Measurements from ENCODE around the gene KCNQ4. TPM values are rescaled to one million over a fixed set of nuclear protein-coding genes. Genes with fewer than 3 reads are reported as not detected.
A peak's percentile ranks its signal among the peaks of the same experiment; 100 is the strongest.

The KCNQ4 gene
- polyA plus RNA-seq, 3 donors: 0.13 TPM; not detected in 2

GRCh38 chr1:40774266-40774998 is 9.2 kb upstream of the KCNQ4 start:
- peak; percentile 15 to 38 (median 26) for DNase-seq
- H2AFZ ChIP-seq (ENCODE audit: insufficient read depth, low read depth, low read length, poor library complexity, severe bottlenecking): no peak overlapping the region
- no peak overlapping the region for H3K4me3 ChIP-seq (replicated peaks in 1 of 3; ENCODE audit: low read depth in 2 of 3, low read length in 3 of 3)
- H3K27ac ChIP-seq (ENCODE audit: low read depth in 1 of 2, low read length in 2 of 2): no peak overlapping the region
- Mint-ChIP-seq H3K27ac (no peak overlapping the region), H3K4me1 (no peaks in the 10 kb centered on the region), H3K9me3 (peaks cover 0 to 11% (median 6%) of the 10 kb centered on the region in 7 donors), H3K36me3 (peaks cover 74 to 78% of the 10 kb centered on the region in 2 donors), H3K4me3 (no peak overlapping the region), H3K27me3 (ENCODE audit: low read depth in 3 of 3) (peaks cover 0 to 2% (median 0%) of the 10 kb centered on the region in 3 donors)
- H3K4me1 ChIP-seq (ENCODE audit: control insufficient read depth in 1 of 2, insufficient read depth in 2 of 2, low read length in 2 of 2): no peaks in the 10 kb centered on the region
- no peak overlapping the region for H3K9ac ChIP-seq (ENCODE audit: insufficient read depth, low read length, poor library complexity, severe bottlenecking)
- no peak overlapping the region for H3K4me2 ChIP-seq (replicated peaks; ENCODE audit: extremely low read depth, low read length, poor library complexity, severe bottlenecking)
- H3K9me3 ChIP-seq (replicated peaks in 1 of 2; ENCODE audit: control insufficient read depth in 1 of 2, insufficient read depth in 1 of 2, low read length in 2 of 2): peaks cover 0 to 5% of the 10 kb centered on the region in 2 donors
- H3K27me3 ChIP-seq (ENCODE audit: control insufficient read depth in 2 of 2, insufficient read depth in 2 of 2, low read length in 2 of 2): no peaks in the 10 kb centered on the region
- TF ChIP-seq CTCF (IDR thresholded peaks at IDR 0.05): peak; percentile 82
- peaks cover 36 to 70% of the 10 kb centered on the region in 2 donors for H3K36me3 ChIP-seq (replicated peaks in 1 of 2; ENCODE audit: control insufficient read depth in 1 of 2, insufficient read depth in 2 of 2, low read length in 2 of 2)
- no peaks in the 10 kb centered on the region for H3K79me2 ChIP-seq (ENCODE audit: insufficient read depth, low read length)
- intact Hi-C loops (cut with micrococcal nuclease): loop anchor here in 1 of 2 donors (10.0 kb wide), 1 partner anchor 180 kb away; no protein-coding TSS in a partner anchor
- WGBS (ENCODE audit: insufficient coverage): 14% methylated on average over 1 of the region's 3 CpGs
- peaks cover 11% of the 10 kb centered on the region for H4K20me1 ChIP-seq (ENCODE audit: insufficient read depth, low read length)

GRCh38 chr1:40776236-40777072 is 7.1 kb upstream of the KCNQ4 start:
- no peaks in the 10 kb centered on the region for H3K79me2 ChIP-seq (ENCODE audit: insufficient read depth, low read length)
- H3K27me3 Mint-ChIP-seq (ENCODE audit: low read depth in 3 of 3): peaks cover 6 to 8% (median 8%) of the 10 kb centered on the region in 3 donors
- H3K4me3 ChIP-seq (replicated peaks in 1 of 3; ENCODE audit: low read depth in 2 of 3, low read length in 3 of 3): no peak overlapping the region
- no peak overlapping the region for H3K4me3 Mint-ChIP-seq
- DNase-seq: no peak
- TF ChIP-seq CTCF (IDR thresholded peaks at IDR 0.05): no peak
- H3K36me3 ChIP-seq (replicated peaks in 1 of 2; ENCODE audit: control insufficient read depth in 1 of 2, insufficient read depth in 2 of 2, low read length in 2 of 2): peaks cover 16 to 50% of the 10 kb centered on the region in 2 donors
- H3K27ac ChIP-seq (ENCODE audit: low read depth in 1 of 2, low read length in 2 of 2): no peak overlapping the region
- no peaks in the 10 kb centered on the region for H3K4me1 ChIP-seq (ENCODE audit: control insufficient read depth in 1 of 2, insufficient read depth in 2 of 2, low read length in 2 of 2)
- peaks cover 0 to 5% of the 10 kb centered on the region in 2 donors for H3K9me3 ChIP-seq (replicated peaks in 1 of 2; ENCODE audit: control insufficient read depth in 1 of 2, insufficient read depth in 1 of 2, low read length in 2 of 2)
- peaks cover under 1 to 4% of the 10 kb centered on the region in 2 donors for H3K27me3 ChIP-seq (ENCODE audit: control insufficient read depth in 2 of 2, insufficient read depth in 2 of 2, low read length in 2 of 2)
- 86% methylated on average over 1 of the region's 4 CpGs for WGBS (ENCODE audit: insufficient coverage)
- H3K9ac ChIP-seq (ENCODE audit: insufficient read depth, low read length, poor library complexity, severe bottlenecking): no peak overlapping the region
- intact Hi-C loops (cut with micrococcal nuclease): loop anchor here in 1 of 2 donors (10.0 kb wide), 1 partner anchor 178 kb away; no protein-coding TSS in a partner anchor
- H3K36me3 Mint-ChIP-seq: peaks cover 54 to 58% of the 10 kb centered on the region in 2 donors
- peak overlapping the region in 1 of 7 donors; percentile 54 for H3K27ac Mint-ChIP-seq
- H3K4me2 ChIP-seq (replicated peaks; ENCODE audit: extremely low read depth, low read length, poor library complexity, severe bottlenecking): no peak overlapping the region
- no peak overlapping the region for H2AFZ ChIP-seq (ENCODE audit: insufficient read depth, low read depth, low read length, poor library complexity, severe bottlenecking)
- peaks cover 0 to 11% (median 6%) of the 10 kb centered on the region in 7 donors for H3K9me3 Mint-ChIP-seq
- H3K4me1 Mint-ChIP-seq: no peaks in the 10 kb centered on the region
- peaks cover 6% of the 10 kb centered on the region for H4K20me1 ChIP-seq (ENCODE audit: insufficient read depth, low read length)

All from CD14-positive monocyte (primary cell).